Activated T-helper 2 cell treated with anti-CD3 and anti-CD28 coated beads, Interferon-gamma antibody, Interleukin-2, Interleukin-4, amounts not matched to agents 10 μg/mL and 5 μg/mL and 100 μg/mL, durations not matched to agents 14 hours and 24 hours and 36 hours (primary cell): ENCODE data around the gene ZNRF4. TPM values are rescaled to one million over a fixed set of nuclear protein-coding genes. Genes with fewer than 3 reads are reported as not detected.

Experiments used
- DNase-seq: peaks from one replicate; pipeline ENCODE4 v3.0.0; 2021; ENCODE audit warnings: low spot score
- H3K27ac Mint-ChIP-seq: one replicate; pipeline ENCODE4 v1.8.0; 2021; ENCODE audit warnings: mixed read lengths
- H3K27me3 Mint-ChIP-seq: one replicate; pipeline ENCODE4 v1.8.0; 2021; ENCODE audit warnings: low read depth, mixed read lengths
- H3K36me3 Mint-ChIP-seq: one replicate; pipeline ENCODE4 v1.8.0; 2021; ENCODE audit warnings: low read depth, mixed read lengths
- H3K4me1 Mint-ChIP-seq: one replicate; pipeline ENCODE4 v1.8.0; 2021; ENCODE audit warnings: low read depth, mixed read lengths
- H3K4me3 Mint-ChIP-seq: one replicate; pipeline ENCODE4 v1.8.0; 2021; ENCODE audit warnings: low read depth, mild to moderate bottlenecking, moderate library complexity, mixed read lengths
- H3K9me3 Mint-ChIP-seq: one replicate; pipeline ENCODE4 v1.8.0; 2021; ENCODE audit warnings: mixed read lengths
- intact Hi-C: fragments of 100-400 bp; cut with micrococcal nuclease; formaldehyde crosslinking; loops from one replicate; pipeline ENCODE4 v1.15.1; 2023
- total RNA-seq: library from RNA; stranded (reverse); gene quantifications from 2 replicates; pipeline ENCODE4 v1.2.3, GENCODE V29; 2022

The ZNRF4 gene
- total RNA-seq, 1 donor from 2014 or later, result not detected

- Mint-ChIP-seq H3K4me3 (no peak overlapping the region), H3K27me3 (no peaks in the 10 kb centered on the region), H3K4me1 (no peaks in the 10 kb centered on the region)
Measured at GRCh38 chr19:5448374-5448773, 6.8 kb upstream of the ZNRF4 start.

GRCh38 chr19:5450482-5451126, 4.6 kb upstream of the ZNRF4 start:
- H3K27me3 Mint-ChIP-seq, result no peaks in the 10 kb centered on the region
- no peak overlapping the region for H3K27ac Mint-ChIP-seq
- DNase-seq, result no peak
- no peaks in the 10 kb centered on the region for H3K4me1 Mint-ChIP-seq
- intact Hi-C loops, result no loop called here
- no peaks in the 10 kb centered on the region for H3K9me3 Mint-ChIP-seq
- H3K36me3 Mint-ChIP-seq, result no peaks in the 10 kb centered on the region
- no peak overlapping the region for H3K4me3 Mint-ChIP-seq

More at GRCh38 chr19:5448374-5448773, 6.8 kb upstream of the ZNRF4 start:
- intact Hi-C loops, result no loop called here
- no peak for DNase-seq
- Mint-ChIP-seq H3K27ac (no peak overlapping the region), H3K9me3 (no peaks in the 10 kb centered on the region), H3K36me3 (no peaks in the 10 kb centered on the region)

GRCh38 chr19:5451494-5451893, 3.7 kb upstream of the ZNRF4 start:
- Mint-ChIP-seq H3K4me3 (no peak overlapping the region), H3K9me3 (no peaks in the 10 kb centered on the region), H3K27me3 (no peaks in the 10 kb centered on the region), H3K4me1 (no peaks in the 10 kb centered on the region), H3K27ac (no peak overlapping the region), H3K36me3 (no peaks in the 10 kb centered on the region)
- DNase-seq, result no peak
- intact Hi-C loops, result no loop called here

GRCh38 chr19:5452594-5453565, 2.3 kb upstream of the ZNRF4 start:
- H3K36me3 Mint-ChIP-seq, result no peaks in the 10 kb centered on the region
- no peak for DNase-seq
- intact Hi-C loops, result no loop called here

GRCh38 chr19:5454743-5455142, 474 bp upstream of the ZNRF4 start:
- Mint-ChIP-seq H3K4me3 (no peak overlapping the region), H3K36me3 (no peaks in the 10 kb centered on the region), H3K4me1 (no peaks in the 10 kb centered on the region), H3K9me3 (no peaks in the 10 kb centered on the region), H3K27me3 (no peaks in the 10 kb centered on the region), H3K27ac (no peak overlapping the region)
- intact Hi-C loops, result no loop called here
- DNase-seq, result no peak

More at GRCh38 chr19:5452594-5453565, 2.3 kb upstream of the ZNRF4 start:
- H3K27me3 Mint-ChIP-seq, result no peaks in the 10 kb centered on the region
- no peak overlapping the region for H3K27ac Mint-ChIP-seq
- no peak overlapping the region for H3K4me3 Mint-ChIP-seq
- H3K4me1 Mint-ChIP-seq, result no peaks in the 10 kb centered on the region
- no peaks in the 10 kb centered on the region for H3K9me3 Mint-ChIP-seq

- Mint-ChIP-seq H3K27me3 (no peaks in the 10 kb centered on the region), H3K36me3 (no peaks in the 10 kb centered on the region), H3K4me3 (no peak overlapping the region), H3K27ac (no peak overlapping the region), H3K9me3 (no peaks in the 10 kb centered on the region), H3K4me1 (no peaks in the 10 kb centered on the region)
- DNase-seq, result no peak
- intact Hi-C loops, result no loop called here
Measured at GRCh38 chr19:5456130-5456840, 1.1 kb downstream of the ZNRF4 start.

GRCh38 chr19:5456841-5457200, 1.6 kb downstream of the ZNRF4 start:
- Mint-ChIP-seq H3K4me3 (no peak overlapping the region), H3K4me1 (no peaks in the 10 kb centered on the region), H3K27me3 (no peaks in the 10 kb centered on the region), H3K9me3 (no peaks in the 10 kb centered on the region), H3K27ac (no peak overlapping the region), H3K36me3 (no peaks in the 10 kb centered on the region)
- intact Hi-C loops, result no loop called here
- DNase-seq, result no peak

GRCh38 chr19:5457709-5458108, 2.5 kb downstream of the ZNRF4 start:
- DNase-seq, result no peak
- Mint-ChIP-seq H3K4me3 (no peak overlapping the region), H3K9me3 (no peaks in the 10 kb centered on the region), H3K4me1 (no peaks in the 10 kb centered on the region), H3K27me3 (no peaks in the 10 kb centered on the region), H3K27ac (no peak overlapping the region), H3K36me3 (no peaks in the 10 kb centered on the region)
- intact Hi-C loops, result no loop called here

GRCh38 chr19:5458420-5458819, 3.2 kb downstream of the ZNRF4 start:
- no peaks in the 10 kb centered on the region for H3K4me1 Mint-ChIP-seq
- H3K36me3 Mint-ChIP-seq, result no peaks in the 10 kb centered on the region
- no peaks in the 10 kb centered on the region for H3K27me3 Mint-ChIP-seq
- no peak overlapping the region for H3K4me3 Mint-ChIP-seq
- no peak overlapping the region for H3K27ac Mint-ChIP-seq
- H3K9me3 Mint-ChIP-seq, result peaks cover 7% of the 10 kb centered on the region
- intact Hi-C loops, result no loop called here
- DNase-seq, result no peak

- Mint-ChIP-seq H3K9me3 (peaks cover 7% of the 10 kb centered on the region), H3K27ac (no peak overlapping the region), H3K36me3 (no peaks in the 10 kb centered on the region), H3K4me1 (no peaks in the 10 kb centered on the region), H3K27me3 (no peaks in the 10 kb centered on the region), H3K4me3 (no peak overlapping the region)
- no peak for DNase-seq
- intact Hi-C loops, result no loop called here
Measured at GRCh38 chr19:5459360-5459759, 4.1 kb downstream of the ZNRF4 start.

- Mint-ChIP-seq H3K36me3 (no peaks in the 10 kb centered on the region), H3K27me3 (no peaks in the 10 kb centered on the region), H3K27ac (no peak overlapping the region), H3K4me1 (no peaks in the 10 kb centered on the region), H3K4me3 (no peak overlapping the region), H3K9me3 (peaks cover 7% of the 10 kb centered on the region)
- DNase-seq, result no peak
- intact Hi-C loops, result no loop called here
Measured at GRCh38 chr19:5460748-5461147, 5.5 kb downstream of the ZNRF4 start.

- Mint-ChIP-seq H3K27me3 (no peaks in the 10 kb centered on the region), H3K27ac (no peak overlapping the region), H3K36me3 (no peaks in the 10 kb centered on the region), H3K9me3 (peaks cover 7% of the 10 kb centered on the region), H3K4me3 (no peak overlapping the region), H3K4me1 (no peaks in the 10 kb centered on the region)
- intact Hi-C loops, result no loop called here
- no peak for DNase-seq
Measured at GRCh38 chr19:5463959-5464358, 8.7 kb downstream of the ZNRF4 start.

- Mint-ChIP-seq H3K27ac (no peak overlapping the region), H3K27me3 (no peaks in the 10 kb centered on the region), H3K4me1 (no peaks in the 10 kb centered on the region), H3K36me3 (no peaks in the 10 kb centered on the region), H3K9me3 (peaks cover 7% of the 10 kb centered on the region), H3K4me3 (no peak overlapping the region)
- no peak for DNase-seq
- intact Hi-C loops, result no loop called here
Measured at GRCh38 chr19:5466072-5466471, 10.9 kb downstream of the ZNRF4 start.
